DLD1 (cell line): ENCODE results near the gene ARFIP1.
"Not testable (repeated sequence)": the region's sequence is repeated elsewhere in the genome, so short reads cannot be mapped to it uniquely, and the experiment has no call there.

ENCODE experiments used
- in situ Hi-C: cut with HindIII; loops from 2 replicates; pipeline ENCODE4 v1.10.0; 2017; ENCODE audit warnings: low sequenced_read_pairs

Gene ARFIP1

GRCh38 chr4:152894673-152895072 is 114.9 kb downstream of the ARFIP1 start:
- in situ Hi-C loops: no loop called here

DNA sequence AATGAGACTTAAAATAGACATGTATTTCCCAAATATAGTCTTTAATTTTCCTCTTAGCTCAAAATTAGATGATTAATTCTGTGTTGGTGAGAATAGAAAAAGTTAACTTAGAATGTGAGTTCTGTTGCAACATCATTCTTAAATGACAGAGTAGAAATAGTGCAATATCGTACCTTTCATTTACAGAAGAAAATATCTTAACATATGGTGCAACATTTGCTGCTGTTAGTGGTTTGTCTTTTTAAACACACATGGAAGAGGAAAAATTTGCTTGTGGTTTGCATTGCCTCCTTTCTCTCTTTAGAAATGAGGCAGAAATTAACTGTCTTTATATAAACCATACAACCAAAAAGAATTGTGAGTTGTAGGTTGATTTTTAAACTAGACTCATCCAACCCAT is 117.1 kb downstream of the ARFIP1 start:
- in situ Hi-C loops: no loop called here

DNA sequence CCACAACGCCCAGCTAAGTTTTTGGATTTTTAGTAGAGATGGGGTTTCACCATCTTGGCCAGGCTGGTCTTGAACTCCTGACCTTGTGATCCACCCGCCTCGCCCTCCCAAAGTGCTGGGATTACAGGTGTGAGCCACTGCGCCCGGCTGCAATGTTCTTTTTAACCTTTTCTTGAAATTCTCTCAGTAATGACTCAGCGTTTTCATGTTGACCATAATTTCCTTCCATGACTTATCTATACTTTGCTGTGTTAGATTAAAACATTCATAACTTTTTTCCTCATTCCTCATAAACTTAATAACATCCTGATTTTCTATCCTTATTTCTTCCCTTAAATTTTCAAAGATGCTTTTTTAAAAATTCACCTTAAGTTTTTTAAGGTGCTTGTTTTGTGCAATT is 118.4 kb downstream of the ARFIP1 start:
- in situ Hi-C loops: not testable (repeated sequence)

DNA sequence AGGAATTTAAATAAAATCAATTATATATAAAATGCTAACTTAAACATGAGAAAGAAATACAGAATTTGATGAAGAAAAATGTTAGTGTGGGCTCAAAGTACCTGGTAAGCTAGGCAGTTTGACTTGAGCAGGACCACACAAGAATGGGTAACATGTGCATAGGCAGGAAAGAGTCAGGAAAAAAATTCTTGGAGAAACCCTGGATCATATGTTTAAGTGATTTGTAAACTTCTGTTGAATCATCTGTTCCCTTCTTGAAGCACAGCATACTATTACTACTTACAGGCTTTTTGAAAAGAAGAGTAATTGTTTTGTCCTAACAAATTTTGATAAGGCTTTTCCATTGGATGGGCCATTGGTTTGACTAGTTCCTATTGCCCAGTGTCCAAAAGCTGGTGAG is 118.9 kb downstream of the ARFIP1 start:
- in situ Hi-C loops: no loop called here

GRCh38 chr4:152900395-152900794 is 120.6 kb downstream of the ARFIP1 start:
- in situ Hi-C loops: no loop called here

GRCh38 chr4:152901205-152901604 is 121.5 kb downstream of the ARFIP1 start:
- in situ Hi-C loops: no loop called here

DNA sequence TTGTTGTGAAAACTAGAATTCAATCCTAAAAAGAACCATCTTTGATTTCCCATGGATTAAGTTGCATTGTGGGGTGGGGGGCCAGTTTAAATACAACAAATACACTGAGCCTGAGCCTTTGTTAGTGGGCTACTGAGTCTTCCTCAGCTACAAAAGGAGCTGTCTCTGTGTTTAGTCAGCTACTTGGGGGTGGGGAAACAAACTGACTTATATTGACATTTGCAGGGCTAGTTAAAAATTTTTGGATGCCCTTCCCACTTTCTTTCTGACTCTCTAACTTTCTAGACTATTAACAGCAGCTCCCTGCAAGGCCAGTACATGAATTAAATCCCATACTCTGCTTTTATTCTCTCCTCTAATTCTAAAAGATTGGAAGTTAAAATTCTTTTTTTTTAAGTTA is 123.9 kb downstream of the ARFIP1 start:
- in situ Hi-C loops: no loop called here

DNA sequence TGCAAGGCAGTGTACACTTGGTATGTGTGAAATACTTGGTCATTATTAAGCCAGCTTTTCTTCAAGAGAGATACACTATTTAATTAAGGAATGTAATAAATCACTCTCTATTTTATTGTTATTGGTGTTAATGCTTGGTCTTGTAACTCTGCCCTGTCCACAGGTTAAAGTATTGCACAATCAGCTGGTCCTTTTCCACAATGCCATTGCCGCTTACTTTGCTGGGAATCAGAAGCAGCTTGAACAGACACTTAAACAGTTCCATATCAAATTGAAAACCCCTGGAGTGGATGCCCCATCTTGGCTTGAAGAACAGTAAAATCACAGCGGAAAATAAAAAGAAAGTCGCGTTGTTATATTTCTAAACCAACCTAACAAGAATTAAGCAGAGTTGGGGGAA is 130.1 kb downstream of the ARFIP1 start:
- in situ Hi-C loops: no loop called here

GRCh38 chr4:152910521-152910920 is 130.8 kb downstream of the ARFIP1 start:
- in situ Hi-C loops: no loop called here

- in situ Hi-C loops: no loop called here
These were observed 138.0 kb downstream of the ARFIP1 start for GRCh38 chr4:152917543-152918395.

GRCh38 chr4:152919826-152920225 is 140.1 kb downstream of the ARFIP1 start:
- in situ Hi-C loops: no loop called here

DNA sequence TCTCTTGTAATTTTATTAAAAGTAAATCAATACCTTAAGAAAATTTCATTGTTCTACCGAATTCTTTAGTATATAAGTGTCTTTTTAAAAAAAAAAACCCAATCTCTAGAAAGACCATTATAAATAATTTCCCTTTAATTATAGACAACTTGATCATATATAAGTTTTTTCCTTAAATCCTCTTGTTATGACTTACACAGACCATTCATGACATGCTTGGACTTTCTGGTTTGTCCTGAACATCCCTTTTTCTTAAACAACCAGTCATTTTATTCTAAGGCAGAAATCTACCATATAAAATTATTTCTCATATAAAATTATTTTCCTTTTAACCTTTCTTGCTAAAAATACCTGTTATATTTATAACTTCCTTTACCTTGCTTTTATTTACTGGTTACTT is 141.0 kb downstream of the ARFIP1 start:
- in situ Hi-C loops: no loop called here

GRCh38 chr4:152921284-152921683 is 141.5 kb downstream of the ARFIP1 start:
- in situ Hi-C loops: no loop called here

GRCh38 chr4:152925851-152926250 is 146.1 kb downstream of the ARFIP1 start:
- in situ Hi-C loops: no loop called here

- in situ Hi-C loops: no loop called here
These were observed 147.2 kb downstream of the ARFIP1 start for GRCh38 chr4:152926959-152927358.

- in situ Hi-C loops: no loop called here
These were observed 148.0 kb downstream of the ARFIP1 start for GRCh38 chr4:152927737-152928136.

DNA sequence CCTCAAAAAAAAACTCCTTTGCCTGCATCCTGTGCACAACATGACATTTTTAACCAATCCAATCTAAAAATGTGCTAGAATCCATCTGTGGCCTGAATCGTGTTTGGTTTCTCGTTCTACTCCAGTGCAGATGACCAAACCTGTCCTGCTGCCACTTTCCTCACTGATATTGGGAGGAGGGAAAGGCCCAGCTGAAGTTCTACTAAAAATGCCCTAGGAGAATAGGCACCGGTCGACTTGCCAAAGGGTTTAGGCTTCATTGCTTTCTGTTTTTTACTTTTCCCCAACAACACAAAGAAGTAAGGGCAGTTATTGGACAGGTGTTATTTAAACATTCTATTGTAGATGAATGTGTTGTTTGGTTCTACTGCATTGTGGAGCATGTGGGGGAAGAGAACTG is 148.5 kb downstream of the ARFIP1 start:
- in situ Hi-C loops: no loop called here

- in situ Hi-C loops: no loop called here
These were observed 150.1 kb downstream of the ARFIP1 start for GRCh38 chr4:152929888-152930287.

GRCh38 chr4:152935143-152935542 is 155.4 kb downstream of the ARFIP1 start:
- in situ Hi-C loops: no loop called here

DNA sequence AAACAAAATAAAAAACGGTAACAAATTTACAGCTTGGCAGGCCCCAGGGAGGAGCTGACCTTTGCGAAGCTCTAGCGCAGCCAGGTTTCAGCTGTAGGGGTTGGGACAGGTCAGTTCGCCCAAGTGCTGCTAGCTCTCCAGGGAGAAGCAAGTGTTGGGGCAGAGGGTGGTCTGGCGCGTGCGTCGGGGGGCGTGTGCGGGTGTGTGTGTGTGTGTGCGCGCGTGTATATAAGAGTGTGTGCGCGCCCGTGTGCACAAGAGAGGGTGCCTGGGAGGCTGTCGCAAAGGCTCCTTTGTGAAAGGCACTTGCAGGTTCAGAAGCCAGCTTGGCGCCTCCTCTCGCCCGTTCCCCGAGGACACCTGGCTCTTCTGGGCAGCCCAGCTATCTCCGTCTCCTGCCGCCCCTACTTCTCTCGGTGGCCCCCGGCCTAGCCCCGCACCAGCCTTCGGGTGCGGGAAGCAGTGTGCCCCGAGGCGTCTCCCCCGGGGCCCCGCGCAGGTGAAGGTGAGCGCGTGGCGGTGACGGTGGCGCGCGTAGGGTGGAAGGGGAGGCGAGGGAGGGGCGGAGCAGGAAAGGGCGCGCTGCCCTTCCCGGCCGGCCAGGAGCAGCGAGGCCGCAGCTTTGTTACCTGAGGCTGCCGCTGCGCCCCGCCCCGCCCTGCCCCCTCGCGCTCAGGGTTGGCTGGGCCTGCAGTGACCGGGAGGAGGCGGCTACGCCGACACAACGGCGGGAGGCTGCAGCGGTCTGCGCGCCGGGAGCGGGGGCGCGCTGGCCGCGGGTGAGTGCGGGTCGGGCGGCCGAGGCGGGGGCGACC is 156.1 kb downstream of the ARFIP1 start, which contains the start of gene FHDC1:
Gene FHDC1, plus strand, starts transcription at position 693 of the 815 bp plus-strand sequence. CDS start 6,735 bp downstream, outside the sequence.
- in situ Hi-C loops: no loop called here

DNA sequence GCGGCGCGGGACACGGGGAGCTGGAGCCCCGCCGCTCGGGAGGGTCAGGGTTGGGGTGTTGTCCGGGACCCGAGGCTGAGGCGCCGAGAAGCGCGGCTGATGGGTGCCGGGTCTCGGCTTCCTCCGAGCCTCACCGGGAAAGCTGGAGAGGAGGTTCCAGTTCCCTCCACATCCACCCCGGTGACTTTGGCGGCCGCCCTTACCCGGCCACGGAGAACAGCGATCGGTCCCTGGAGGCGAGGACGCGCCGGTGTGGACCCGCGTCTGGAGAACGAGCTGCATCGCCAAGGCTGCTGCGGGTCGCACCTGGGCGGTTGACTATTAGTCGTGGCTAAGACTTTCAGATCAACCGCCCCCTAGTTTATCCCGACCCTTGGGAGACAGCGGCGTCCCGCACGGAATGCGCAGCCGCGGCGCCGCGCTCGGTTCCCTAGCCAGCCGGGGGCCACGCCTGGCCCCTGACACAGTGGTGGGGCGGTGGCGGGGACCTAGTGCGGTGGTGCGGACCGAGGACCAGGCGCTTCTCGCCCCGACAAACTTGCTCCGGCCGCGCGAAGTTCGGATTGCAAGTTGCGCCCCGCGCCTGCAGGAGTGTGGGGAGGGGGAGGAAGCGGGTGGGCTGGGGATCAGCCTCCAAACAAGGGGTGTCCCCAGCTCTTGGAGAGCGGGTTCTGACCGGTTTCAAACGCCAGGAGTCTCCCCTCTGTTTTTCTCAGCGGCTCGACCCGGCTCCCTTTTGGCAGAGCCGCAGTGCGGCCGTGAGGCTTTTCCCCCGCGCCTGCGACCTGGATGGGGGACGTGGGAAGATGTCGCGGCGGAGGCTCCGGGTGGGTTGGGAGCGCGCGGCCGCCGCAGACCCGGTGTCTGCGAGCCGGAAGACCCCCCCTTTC is 156.9 kb downstream of the ARFIP1 start:
- in situ Hi-C loops: no loop called here
